Measurements from ENCODE around the gene MMP11. TPM values are rescaled to one million over a fixed set of nuclear protein-coding genes. Genes with fewer than 3 reads are reported as not detected.

Gene MMP11
- total RNA-seq, 1 experiment from 2014 or later, result 12.8 TPM

DNA sequence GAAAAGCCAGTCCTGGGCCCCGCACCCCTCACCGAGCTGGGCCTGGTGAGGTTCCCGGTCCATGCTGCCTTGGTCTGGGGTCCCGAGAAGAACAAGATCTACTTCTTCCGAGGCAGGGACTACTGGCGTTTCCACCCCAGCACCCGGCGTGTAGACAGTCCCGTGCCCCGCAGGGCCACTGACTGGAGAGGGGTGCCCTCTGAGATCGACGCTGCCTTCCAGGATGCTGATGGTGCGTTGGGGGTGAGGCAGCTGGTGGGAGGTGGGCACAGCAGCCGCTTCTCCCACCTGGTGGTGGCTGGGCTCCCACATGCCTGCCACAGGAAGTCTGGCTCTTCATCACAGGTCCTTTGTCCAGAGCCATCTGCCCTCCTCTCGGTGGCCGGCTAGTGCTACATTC, 9.6 kb downstream of the MMP11 start:
- no peaks in the 10 kb centered on the region; the same call in 1 of the 2 replicates for H3K27me3 ChIP-seq (ENCODE audit: control insufficient read depth, insufficient read depth, low read length)
- H3K4me3 ChIP-seq (ENCODE audit: insufficient read depth, low read depth, low read length), result no peak overlapping the region
- no peaks in the 10 kb centered on the region for H3K36me3 ChIP-seq (replicated peaks; ENCODE audit: control insufficient read depth, insufficient read depth, low read length)
- no peak for DNase-seq

DNA sequence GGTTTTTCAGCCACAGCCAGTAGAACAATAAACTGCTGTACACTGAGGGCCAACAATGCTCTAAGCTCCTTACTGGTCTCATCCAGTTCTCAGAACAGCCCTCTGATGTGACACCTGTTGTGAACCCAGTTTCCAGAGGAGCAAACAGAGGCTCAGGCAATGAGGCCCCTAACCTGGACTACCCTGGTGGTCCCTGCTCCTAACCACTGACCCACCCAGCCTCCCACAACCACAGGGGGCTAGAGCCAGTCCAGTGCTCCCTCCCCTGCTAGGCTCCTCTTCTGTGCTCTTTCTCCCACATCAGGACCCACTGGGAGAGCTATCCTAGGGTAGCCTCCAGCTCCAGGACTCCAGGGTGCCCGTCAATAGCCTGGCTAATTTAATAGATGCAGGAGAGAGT, 10.1 kb downstream of the MMP11 start:
- Histone ChIP-seq H3K4me3 (ENCODE audit: insufficient read depth, low read depth, low read length) (no peak overlapping the region), H3K36me3 (replicated peaks; ENCODE audit: control insufficient read depth, insufficient read depth, low read length) (no peaks in the 10 kb centered on the region), H3K27me3 (ENCODE audit: control insufficient read depth, insufficient read depth, low read length) (no peaks in the 10 kb centered on the region; the same call in 1 of the 2 replicates)
- DNase-seq, result no peak

DNA sequence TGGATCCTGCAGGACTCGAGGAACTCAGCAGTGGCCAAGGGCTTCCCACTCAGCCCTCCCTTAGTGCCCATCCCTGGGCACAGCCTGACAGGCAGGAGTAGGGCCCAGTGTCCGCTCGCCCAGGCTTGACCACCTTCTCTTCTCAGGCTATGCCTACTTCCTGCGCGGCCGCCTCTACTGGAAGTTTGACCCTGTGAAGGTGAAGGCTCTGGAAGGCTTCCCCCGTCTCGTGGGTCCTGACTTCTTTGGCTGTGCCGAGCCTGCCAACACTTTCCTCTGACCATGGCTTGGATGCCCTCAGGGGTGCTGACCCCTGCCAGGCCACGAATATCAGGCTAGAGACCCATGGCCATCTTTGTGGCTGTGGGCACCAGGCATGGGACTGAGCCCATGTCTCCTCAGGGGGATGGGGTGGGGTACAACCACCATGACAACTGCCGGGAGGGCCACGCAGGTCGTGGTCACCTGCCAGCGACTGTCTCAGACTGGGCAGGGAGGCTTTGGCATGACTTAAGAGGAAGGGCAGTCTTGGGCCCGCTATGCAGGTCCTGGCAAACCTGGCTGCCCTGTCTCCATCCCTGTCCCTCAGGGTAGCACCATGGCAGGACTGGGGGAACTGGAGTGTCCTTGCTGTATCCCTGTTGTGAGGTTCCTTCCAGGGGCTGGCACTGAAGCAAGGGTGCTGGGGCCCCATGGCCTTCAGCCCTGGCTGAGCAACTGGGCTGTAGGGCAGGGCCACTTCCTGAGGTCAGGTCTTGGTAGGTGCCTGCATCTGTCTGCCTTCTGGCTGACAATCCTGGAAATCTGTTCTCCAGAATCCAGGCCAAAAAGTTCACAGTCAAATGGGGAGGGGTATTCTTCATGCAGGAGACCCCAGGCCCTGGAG, 10.9 kb downstream of the MMP11 start:
- Histone ChIP-seq H3K4me3 (ENCODE audit: insufficient read depth, low read depth, low read length) (no peak overlapping the region), H3K36me3 (replicated peaks; ENCODE audit: control insufficient read depth, insufficient read depth, low read length) (no peaks in the 10 kb centered on the region), H3K27me3 (ENCODE audit: control insufficient read depth, insufficient read depth, low read length) (no peaks in the 10 kb centered on the region; the same call in 1 of the 2 replicates)
- no peak for DNase-seq

DNA sequence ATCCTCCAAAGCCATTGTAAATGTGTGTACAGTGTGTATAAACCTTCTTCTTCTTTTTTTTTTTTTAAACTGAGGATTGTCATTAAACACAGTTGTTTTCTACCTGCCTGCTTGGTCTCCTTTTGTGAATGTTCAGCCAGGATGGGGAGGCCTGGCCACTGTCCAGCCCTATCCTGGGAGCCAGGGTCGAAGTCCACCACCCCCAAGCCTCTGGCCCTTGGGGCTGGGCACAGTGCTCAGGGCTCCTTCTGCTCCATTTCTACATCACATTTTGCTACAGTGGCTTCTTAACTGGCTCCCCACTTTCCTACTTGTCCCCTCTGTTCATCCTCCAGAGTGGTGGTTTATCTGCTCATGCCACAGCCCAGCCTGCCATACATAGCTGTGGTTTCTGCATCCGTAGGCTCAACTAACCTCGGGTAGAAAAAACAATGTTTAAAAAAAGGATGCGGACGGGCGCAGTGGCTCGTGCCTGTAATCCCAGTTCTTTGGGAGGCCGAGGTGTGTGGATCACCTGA, 11.6 kb downstream of the MMP11 start:
- no peak overlapping the region for H3K4me3 ChIP-seq (ENCODE audit: insufficient read depth, low read depth, low read length)
- no peak for DNase-seq
- no peaks in the 10 kb centered on the region for H3K36me3 ChIP-seq (replicated peaks; ENCODE audit: control insufficient read depth, insufficient read depth, low read length)
- H3K27me3 ChIP-seq (ENCODE audit: control insufficient read depth, insufficient read depth, low read length), result no peaks in the 10 kb centered on the region; the same call in 1 of the 2 replicates

DNA sequence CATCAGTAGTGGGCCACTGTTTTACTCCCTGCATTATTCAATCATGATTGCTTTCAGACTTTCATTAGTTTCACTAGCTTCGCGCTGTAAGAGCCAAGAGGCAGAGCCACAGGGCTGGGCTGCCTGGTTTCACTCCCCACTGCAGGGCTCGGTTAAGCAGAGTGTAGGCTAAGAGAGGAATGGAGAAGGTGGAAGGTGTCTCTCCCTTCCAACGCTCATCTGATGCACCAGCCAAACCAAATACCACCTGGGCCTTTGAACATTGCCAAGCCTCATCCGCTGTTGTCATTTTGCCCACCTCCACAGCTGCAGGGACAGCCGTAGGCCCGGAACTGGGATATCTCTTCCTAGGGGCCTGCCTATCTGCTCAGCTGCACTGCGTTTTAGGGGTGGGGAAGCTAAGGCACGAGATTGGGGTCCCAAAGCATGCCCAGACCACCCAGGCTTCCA, 13.6 kb downstream of the MMP11 start:
- DNase-seq, result no peak
- Histone ChIP-seq H3K4me3 (ENCODE audit: insufficient read depth, low read depth, low read length) (peak overlapping the region; percentile 98), H3K27me3 (ENCODE audit: control insufficient read depth, insufficient read depth, low read length) (no peaks in the 10 kb centered on the region; the same call in 1 of the 2 replicates), H3K36me3 (replicated peaks; ENCODE audit: control insufficient read depth, insufficient read depth, low read length) (no peaks in the 10 kb centered on the region; the same call in 1 of the 2 replicates)

DNA sequence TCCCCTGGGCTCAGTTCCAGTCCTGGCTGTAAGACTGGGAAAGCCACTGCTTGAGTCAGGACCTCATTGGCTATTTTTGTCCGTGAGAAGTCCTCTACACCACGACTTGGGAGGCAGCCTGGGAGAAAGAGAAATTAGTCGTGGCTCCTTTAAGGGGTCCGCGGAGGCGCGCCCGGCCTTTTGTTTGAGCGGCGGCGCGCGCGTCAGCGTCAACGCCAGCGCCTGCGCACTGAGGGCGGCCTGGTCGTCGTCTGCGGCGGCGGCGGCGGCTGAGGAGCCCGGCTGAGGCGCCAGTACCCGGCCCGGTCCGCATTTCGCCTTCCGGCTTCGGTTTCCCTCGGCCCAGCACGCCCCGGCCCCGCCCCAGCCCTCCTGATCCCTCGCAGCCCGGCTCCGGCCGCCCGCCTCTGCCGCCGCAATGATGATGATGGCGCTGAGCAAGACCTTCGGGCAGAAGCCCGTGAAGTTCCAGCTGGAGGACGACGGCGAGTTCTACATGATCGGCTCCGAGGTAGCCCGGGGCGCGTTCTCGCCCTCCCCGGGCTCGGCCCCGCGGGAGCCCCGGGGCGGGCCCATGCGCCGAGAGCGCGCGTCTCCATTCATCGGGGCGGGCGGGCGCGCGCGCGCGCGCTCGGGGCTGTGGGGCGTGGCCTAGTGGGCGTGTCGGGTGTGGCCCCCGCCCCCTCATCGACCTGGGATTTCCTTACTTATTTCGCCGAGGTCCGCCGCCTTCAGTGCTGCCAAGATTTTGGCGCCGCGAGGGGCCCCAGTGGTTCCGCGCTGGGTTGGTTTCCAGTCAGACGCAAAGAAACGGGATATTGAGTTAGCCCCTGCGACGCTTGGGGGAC, 14.3 kb downstream of the MMP11 start, which contains the start of gene SMARCB1:
TSS of gene SMARCB1 (plus strand) at position 215 of the 848 bp plus-strand sequence. CDS start at position 419, 204 bp downstream.
- DNase-seq, result peak; percentile 100
- Histone ChIP-seq H3K4me3 (ENCODE audit: insufficient read depth, low read depth, low read length) (peak within 1 kb of the TSS; percentile 98), H3K36me3 (replicated peaks; ENCODE audit: control insufficient read depth, insufficient read depth, low read length) (peaks cover 1% of the 10 kb centered on the region), H3K27me3 (ENCODE audit: control insufficient read depth, insufficient read depth, low read length) (no peaks in the 10 kb centered on the region)

DNA sequence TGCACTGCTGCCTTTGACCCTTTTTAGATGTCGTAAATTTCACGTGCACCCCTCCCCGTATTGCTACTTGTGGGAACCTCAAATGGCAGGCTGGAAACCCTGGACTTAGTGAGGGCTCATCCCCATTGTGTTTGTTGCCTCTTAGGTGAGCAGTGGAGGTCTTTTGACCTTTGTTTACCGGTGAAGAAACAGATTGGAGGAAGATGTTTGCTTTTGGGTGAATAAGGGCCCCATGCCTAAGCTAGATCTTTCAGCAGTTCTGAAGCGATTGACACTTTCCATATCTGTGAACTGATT, 14.9 kb downstream of the MMP11 start:
- Histone ChIP-seq H3K4me3 (ENCODE audit: insufficient read depth, low read depth, low read length) (peak overlapping the region; percentile 70), H3K27me3 (ENCODE audit: control insufficient read depth, insufficient read depth, low read length) (no peaks in the 10 kb centered on the region), H3K36me3 (replicated peaks; ENCODE audit: control insufficient read depth, insufficient read depth, low read length) (peaks cover 7% of the 10 kb centered on the region)
- DNase-seq, result no peak

DNA sequence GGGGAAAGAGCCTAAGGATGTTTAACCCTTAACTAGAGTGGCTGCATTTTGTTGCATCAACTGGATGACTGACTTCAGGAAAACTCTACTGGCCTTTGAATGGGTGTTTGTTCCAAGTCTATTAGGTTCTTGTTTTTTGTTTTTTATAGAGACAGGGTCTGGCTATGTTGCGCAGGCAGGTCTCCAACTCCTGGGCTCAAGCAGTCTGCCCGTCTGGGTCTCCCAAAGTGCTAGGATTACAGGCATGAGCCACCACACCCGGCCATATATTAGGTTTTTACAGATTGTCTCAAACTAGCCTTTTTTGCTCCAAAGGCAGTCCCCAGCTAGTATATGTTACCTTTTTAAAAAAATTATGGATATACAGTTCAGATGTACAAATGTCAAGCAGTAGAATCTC, 15.3 kb downstream of the MMP11 start:
- no peaks in the 10 kb centered on the region for H3K27me3 ChIP-seq (ENCODE audit: control insufficient read depth, insufficient read depth, low read length)
- peak overlapping the region; percentile 70 for H3K4me3 ChIP-seq (ENCODE audit: insufficient read depth, low read depth, low read length)
- H3K36me3 ChIP-seq (replicated peaks; ENCODE audit: control insufficient read depth, insufficient read depth, low read length), result peaks cover 9% of the 10 kb centered on the region
- no peak for DNase-seq

DNA sequence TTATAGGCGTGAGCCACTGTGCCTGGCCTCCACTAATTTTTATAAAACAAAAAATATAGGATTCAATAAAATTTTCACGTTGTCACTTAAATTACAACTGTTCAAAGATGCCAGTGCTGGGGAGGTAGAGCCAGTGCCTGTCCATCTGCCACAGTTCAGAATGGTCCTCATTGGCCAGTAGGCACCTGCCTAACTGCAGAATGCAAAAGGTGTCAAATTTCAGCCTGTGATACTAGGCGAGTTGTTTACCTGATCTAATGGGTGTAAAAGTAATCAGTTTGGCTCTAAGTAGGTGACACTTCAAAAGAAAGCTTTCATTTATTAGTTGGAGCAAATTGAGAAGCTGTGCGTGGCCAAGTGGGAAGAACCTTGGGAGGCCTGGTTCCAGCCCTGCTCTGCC, 16.5 kb downstream of the MMP11 start:
- H3K4me3 ChIP-seq (ENCODE audit: insufficient read depth, low read depth, low read length), result no peak overlapping the region
- H3K27me3 ChIP-seq (ENCODE audit: control insufficient read depth, insufficient read depth, low read length), result no peaks in the 10 kb centered on the region
- H3K36me3 ChIP-seq (replicated peaks; ENCODE audit: control insufficient read depth, insufficient read depth, low read length), result peaks cover 14% of the 10 kb centered on the region
- DNase-seq, result peak; percentile 62

DNA sequence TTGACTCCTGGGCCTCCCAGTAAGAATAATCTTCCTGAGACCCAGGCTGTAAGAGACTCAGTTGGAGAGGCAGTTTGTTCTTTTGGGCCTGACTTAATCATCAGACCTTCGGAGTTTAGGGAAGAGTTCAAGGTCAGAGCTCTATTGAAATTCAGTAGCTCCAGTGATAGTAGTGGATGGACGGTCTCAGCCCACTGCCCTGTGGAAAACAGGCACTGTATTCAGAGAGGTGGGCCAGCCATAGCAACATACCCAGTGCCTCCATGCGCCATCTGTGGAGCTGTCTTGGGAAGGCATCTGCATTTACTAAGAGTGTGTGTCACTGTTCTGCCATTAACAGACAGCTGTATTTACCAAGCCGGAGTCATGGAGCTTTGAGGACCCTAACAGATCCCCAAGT, 17.0 kb downstream of the MMP11 start:
- Histone ChIP-seq H3K36me3 (replicated peaks; ENCODE audit: control insufficient read depth, insufficient read depth, low read length) (peaks cover 17% of the 10 kb centered on the region), H3K4me3 (ENCODE audit: insufficient read depth, low read depth, low read length) (no peak overlapping the region), H3K27me3 (ENCODE audit: control insufficient read depth, insufficient read depth, low read length) (no peaks in the 10 kb centered on the region)
- peak; percentile 50 for DNase-seq

DNA sequence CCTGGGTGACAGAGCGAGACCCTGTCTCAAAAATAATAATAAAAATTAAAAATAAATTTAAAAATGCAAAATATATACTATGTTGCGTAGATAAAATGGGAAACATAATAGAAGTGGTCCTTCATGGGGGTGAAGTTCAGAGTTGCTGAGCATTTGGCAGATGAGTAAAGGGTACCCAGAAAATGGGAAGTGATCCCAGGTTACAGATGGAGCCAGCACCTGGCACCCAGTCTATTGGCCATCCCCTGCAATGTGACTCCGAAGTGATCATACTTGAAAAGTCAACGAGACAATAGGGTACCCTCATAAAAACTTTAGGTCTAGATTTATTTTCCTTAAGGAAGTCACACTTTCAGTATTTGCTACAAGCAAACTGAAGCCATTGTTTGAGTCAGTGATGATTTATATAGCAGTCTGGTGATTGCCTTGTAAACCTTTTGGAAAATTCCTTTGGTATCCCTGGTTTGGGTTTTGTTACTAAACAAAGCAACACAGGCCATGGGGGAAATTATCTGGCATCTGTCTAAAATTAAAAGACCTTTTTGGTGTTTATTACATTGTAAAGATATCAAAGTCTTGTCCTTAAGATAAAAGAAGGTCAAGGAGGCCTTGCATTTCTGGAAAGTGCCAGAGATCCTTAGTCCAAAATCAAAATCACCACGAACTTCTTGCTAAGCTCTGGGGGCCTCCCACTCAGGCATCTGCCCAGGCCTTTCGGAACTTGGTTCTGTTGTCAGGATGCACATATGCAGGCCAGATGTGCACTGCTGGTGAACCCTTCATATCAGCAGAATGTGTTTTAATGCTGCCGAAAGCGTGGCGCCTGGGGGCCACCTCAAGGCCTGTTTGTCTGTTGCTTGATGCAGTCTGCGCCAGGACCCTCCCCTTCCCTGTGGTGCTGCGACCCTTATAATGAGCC, 18.4 kb downstream of the MMP11 start:
- DNase-seq, result peak; percentile 16

DNA sequence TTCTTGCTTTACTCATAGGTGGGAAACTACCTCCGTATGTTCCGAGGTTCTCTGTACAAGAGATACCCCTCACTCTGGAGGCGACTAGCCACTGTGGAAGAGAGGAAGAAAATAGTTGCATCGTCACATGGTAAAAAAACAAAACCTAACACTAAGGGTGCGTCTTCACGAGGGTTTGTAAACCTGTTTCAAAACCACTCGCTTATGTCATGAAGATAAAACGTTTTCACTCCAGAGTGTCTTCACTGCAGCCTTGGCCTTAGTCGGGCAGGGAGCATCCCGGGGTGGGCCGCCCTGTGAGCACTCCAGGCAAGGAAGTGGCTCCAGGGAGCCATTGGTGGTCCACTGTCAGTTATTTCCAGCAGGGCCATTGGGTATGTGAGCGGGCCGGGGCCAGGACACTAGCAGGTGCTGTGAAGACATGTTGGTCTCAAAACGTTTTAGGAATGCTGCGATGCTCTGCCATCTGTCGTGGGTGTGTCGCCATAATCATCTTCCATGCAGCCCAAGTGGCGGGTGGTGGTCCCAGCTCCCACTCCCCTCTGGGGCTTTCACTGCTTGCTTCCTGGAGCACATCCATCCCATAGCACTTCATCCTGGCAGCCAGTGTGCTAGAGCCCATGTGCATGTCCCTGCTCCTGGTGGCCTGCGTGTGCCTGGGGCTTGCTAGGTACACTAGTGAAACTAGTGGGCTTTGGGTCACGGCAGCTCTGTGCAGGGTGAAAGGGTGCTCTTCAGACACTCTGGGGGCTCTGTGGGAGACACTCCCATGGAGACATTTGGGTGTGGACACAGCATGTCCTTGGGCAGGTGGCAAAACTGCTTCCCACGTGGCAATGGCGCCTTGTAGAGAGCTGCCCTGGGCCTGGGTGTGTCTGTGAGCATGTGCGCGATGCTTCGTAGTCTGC, 19.3 kb downstream of the MMP11 start:
- no peak overlapping the region for H3K4me3 ChIP-seq (ENCODE audit: insufficient read depth, low read depth, low read length)
- peak; percentile 11 for DNase-seq
- H3K36me3 ChIP-seq (replicated peaks; ENCODE audit: control insufficient read depth, insufficient read depth, low read length), result peaks cover 23% of the 10 kb centered on the region
- no peaks in the 10 kb centered on the region for H3K27me3 ChIP-seq (ENCODE audit: control insufficient read depth, insufficient read depth, low read length)

More for the DNA sequence above, 18.4 kb downstream of the MMP11 start:
- Histone ChIP-seq H3K4me3 (ENCODE audit: insufficient read depth, low read depth, low read length) (no peak overlapping the region), H3K27me3 (ENCODE audit: control insufficient read depth, insufficient read depth, low read length) (no peaks in the 10 kb centered on the region), H3K36me3 (replicated peaks; ENCODE audit: control insufficient read depth, insufficient read depth, low read length) (peaks cover 18% of the 10 kb centered on the region)

DNA sequence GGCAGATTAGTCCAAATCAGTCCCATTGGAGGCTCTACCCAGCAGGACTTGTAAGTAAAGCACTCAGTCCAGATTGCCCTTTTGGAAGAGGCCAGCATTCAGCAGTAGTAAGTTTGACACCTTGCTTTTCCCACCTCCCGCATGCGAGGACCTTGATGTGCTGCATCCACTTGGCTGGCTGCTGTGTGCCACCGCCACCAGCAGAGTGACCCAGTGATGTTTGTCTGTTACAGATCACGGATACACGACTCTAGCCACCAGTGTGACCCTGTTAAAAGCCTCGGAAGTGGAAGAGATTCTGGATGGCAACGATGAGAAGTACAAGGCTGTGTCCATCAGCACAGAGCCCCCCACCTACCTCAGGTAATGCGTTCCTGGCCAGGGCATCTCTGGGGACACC, 20.7 kb downstream of the MMP11 start:
- peaks cover 25% of the 10 kb centered on the region for H3K36me3 ChIP-seq (replicated peaks; ENCODE audit: control insufficient read depth, insufficient read depth, low read length)
- H3K4me3 ChIP-seq (ENCODE audit: insufficient read depth, low read depth, low read length), result no peak overlapping the region
- no peaks in the 10 kb centered on the region for H3K27me3 ChIP-seq (ENCODE audit: control insufficient read depth, insufficient read depth, low read length)
- peak; percentile 13 for DNase-seq

Data from H7 (cell line).